Activated naive CD4-positive, alpha-beta T cell treated with anti-CD3 and anti-CD28 coated beads for 36 hours (primary cell): ENCODE results near the gene LMO7. TPM values are rescaled to one million over a fixed set of nuclear protein-coding genes. Genes with fewer than 3 reads are reported as not detected.

Experiments
- CTCF ChIA-PET: fragments of 350-600 bp; sonication (Branson Sonifier 250); formaldehyde crosslinking; loops from one replicate; lab custom pipeline; 2021; ENCODE audit warnings: antibody characterized with exemption; lab: Charles Lee
- DNase-seq: peaks from one replicate; pipeline ENCODE4 v3.0.0-alpha.2; 2020
- H3K27ac Mint-ChIP-seq: one replicate; pipeline ENCODE4 v1.8.0; 2021; ENCODE audit warnings: mild to moderate bottlenecking, mixed read lengths
- H3K27me3 Mint-ChIP-seq: one replicate; pipeline ENCODE4 v1.8.0; 2021; ENCODE audit warnings: low read depth, mixed read lengths
- H3K36me3 Mint-ChIP-seq: one replicate; pipeline ENCODE4 v1.8.0; 2021; ENCODE audit warnings: low read depth, mixed read lengths
- H3K4me1 Mint-ChIP-seq: one replicate; pipeline ENCODE4 v1.8.0; 2021; ENCODE audit warnings: low read depth, mixed read lengths
- H3K4me3 Mint-ChIP-seq: one replicate; pipeline ENCODE4 v1.8.0; 2021; ENCODE audit warnings: mild to moderate bottlenecking, moderate library complexity, mixed read lengths
- H3K9me3 Mint-ChIP-seq: one replicate; pipeline ENCODE4 v1.8.0; 2021; ENCODE audit warnings: mixed read lengths
- intact Hi-C: fragments of 100-400 bp; cut with micrococcal nuclease; formaldehyde crosslinking; loops from one replicate; pipeline ENCODE4 v1.15.1; 2023
- total RNA-seq, 2 experiments: library from RNA; stranded (reverse); gene quantifications; one replicate each; pipeline ENCODE4 v1.2.3, GENCODE V29; 2021

The LMO7 gene
- total RNA-seq, 2 experiments from 2014 or later = 10.5 to 12.0 TPM

DNA sequence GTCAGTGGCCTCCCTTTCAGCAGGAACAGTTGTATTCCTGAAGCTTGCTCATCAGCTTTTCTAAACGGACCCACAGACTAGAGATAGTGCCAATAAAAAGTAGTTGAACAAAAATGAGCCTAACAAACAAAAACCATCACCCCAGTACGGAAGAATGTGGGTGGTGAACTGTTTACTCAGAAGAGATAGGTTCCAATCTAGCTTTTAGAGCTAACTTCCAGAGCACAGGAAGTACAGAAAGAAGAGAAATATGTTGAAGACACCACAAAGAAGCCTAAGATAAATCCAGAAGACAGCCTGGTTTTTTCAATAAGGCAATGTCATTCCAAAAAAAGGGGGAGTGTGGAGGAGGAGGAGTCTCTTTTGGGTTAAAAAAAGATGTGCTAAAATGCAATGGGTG lies 2.8 kb upstream of the LMO7 start:
- H3K9me3 Mint-ChIP-seq = no peaks in the 10 kb centered on the region
- no peak overlapping the region for H3K4me3 Mint-ChIP-seq
- peaks cover 6% of the 10 kb centered on the region for H3K4me1 Mint-ChIP-seq
- no peak overlapping the region for H3K27ac Mint-ChIP-seq
- intact Hi-C loops = no loop called here
- H3K27me3 Mint-ChIP-seq = peaks cover 11% of the 10 kb centered on the region
- CTCF ChIA-PET = no interaction called here
- no peaks in the 10 kb centered on the region for H3K36me3 Mint-ChIP-seq
- no peak for DNase-seq

- no peaks in the 10 kb centered on the region for H3K9me3 Mint-ChIP-seq
- H3K27me3 Mint-ChIP-seq = peaks cover 12% of the 10 kb centered on the region
- intact Hi-C loops = loop anchor here (5.0 kb wide), 3 partner anchors 127 to 308 kb away; no protein-coding TSS in a partner anchor
- H3K27ac Mint-ChIP-seq = no peak overlapping the region
- CTCF ChIA-PET = interaction anchor here (0.7 to 1.2 kb wide), 2 partner anchors 9 to 1255 kb away, joined by 3 to 4 read pairs; no protein-coding TSS in a partner anchor
- H3K4me3 Mint-ChIP-seq = peak overlapping the region; percentile 48
- H3K4me1 Mint-ChIP-seq = peaks cover 6% of the 10 kb centered on the region
- no peak for DNase-seq
- no peaks in the 10 kb centered on the region for H3K36me3 Mint-ChIP-seq
Measured at GRCh38 chr13:75635101-75635827, 866 bp upstream of the LMO7 start.

DNA sequence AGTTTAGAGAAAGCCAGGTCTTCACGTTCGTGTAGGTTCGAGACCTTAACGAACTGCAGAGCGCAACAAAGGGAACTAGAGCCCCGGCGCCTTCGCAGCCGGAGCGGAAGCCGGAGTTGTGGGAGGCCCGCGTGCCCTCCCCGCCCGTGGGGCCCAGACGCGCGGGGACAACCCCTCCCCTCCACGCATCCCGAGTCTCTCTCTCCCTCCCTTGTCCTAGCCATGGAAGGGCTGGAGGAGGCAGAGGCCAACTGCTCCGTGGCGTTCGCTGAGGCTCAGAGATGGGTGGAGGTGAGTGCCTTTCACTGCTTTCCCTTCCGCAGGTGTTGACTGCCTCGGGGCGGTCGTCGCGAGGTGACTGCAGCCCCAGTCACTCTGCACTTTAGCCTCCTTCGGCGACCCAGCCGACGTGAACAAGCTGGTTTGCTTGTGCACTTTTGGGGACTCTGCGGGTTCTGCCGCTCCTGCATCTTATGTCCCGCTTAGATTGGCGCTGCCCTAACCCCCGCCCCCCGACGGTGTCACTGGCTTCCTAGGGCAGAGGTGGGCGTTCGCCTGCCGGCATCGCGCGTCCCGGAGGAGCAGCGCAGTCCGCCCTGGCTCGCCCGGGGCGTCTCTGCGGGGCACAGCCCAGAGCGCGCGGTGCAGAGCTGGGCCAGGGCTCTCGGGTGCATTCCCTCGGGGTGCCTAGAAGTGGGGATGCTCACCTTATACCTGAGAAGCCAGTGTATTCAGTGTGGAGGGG lies 478 bp downstream of the LMO7 start:
- CTCF ChIA-PET = interaction anchor here (1.2 kb wide), 1 partner anchor 10 kb away, joined by 3 read pairs; no protein-coding TSS in a partner anchor
- Mint-ChIP-seq H3K4me3 (peak overlapping the region; percentile 75), H3K36me3 (no peaks in the 10 kb centered on the region), H3K9me3 (no peaks in the 10 kb centered on the region), H3K27me3 (peaks cover 12% of the 10 kb centered on the region), H3K4me1 (peaks cover 6% of the 10 kb centered on the region), H3K27ac (no peak overlapping the region)
- intact Hi-C loops = loop anchor here (1.0 to 5.0 kb wide), 6 partner anchors 87 to 309 kb away; partner anchors contain the start of genes TBC1D4 and UCHL3
- DNase-seq = peak; percentile 58

GRCh38 chr13:75637181-75637750 lies 1.1 kb downstream of the LMO7 start:
- CTCF ChIA-PET = no interaction called here
- Mint-ChIP-seq H3K4me1 (peaks cover 6% of the 10 kb centered on the region), H3K4me3 (peak overlapping the region; percentile 75), H3K27ac (no peak overlapping the region), H3K27me3 (peaks cover 12% of the 10 kb centered on the region), H3K9me3 (no peaks in the 10 kb centered on the region), H3K36me3 (no peaks in the 10 kb centered on the region)
- DNase-seq = no peak
- intact Hi-C loops = loop anchor here (2.0 to 5.0 kb wide), 4 partner anchors 125 to 310 kb away; no protein-coding TSS in a partner anchor

DNA sequence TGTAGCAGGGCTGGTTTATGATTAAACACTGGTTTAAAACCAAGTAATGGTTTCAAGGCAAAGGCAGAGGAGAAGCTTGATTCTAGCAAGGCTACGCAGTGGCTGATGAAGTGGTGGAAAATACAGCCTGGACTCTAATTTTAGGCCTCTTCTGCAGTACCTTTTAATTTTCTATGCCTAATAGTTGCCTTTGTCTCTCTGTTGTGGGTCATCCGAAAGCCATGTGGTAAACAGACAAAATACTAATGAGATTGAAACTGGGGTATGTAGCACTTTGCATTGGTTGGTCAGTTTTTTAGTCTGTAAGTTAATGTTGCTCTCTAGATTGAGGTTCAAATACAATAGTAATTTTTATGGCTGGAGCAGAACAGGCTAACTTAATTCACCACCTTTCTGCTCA lies 3.3 kb downstream of the LMO7 start:
- DNase-seq = no peak
- intact Hi-C loops = loop anchor here (5.0 kb wide), 3 partner anchors 123 to 312 kb away; no protein-coding TSS in a partner anchor
- Mint-ChIP-seq H3K4me1 (peaks cover 3% of the 10 kb centered on the region), H3K27me3 (peaks cover 12% of the 10 kb centered on the region), H3K36me3 (no peaks in the 10 kb centered on the region), H3K4me3 (no peak overlapping the region), H3K27ac (no peak overlapping the region), H3K9me3 (no peaks in the 10 kb centered on the region)
- CTCF ChIA-PET = no interaction called here

- CTCF ChIA-PET = interaction anchor here (0.5 kb wide), 1 partner anchor 48 kb away, joined by 3 read pairs; no protein-coding TSS in a partner anchor
- intact Hi-C loops = no loop called here
- no peak overlapping the region for H3K27ac Mint-ChIP-seq
- H3K4me3 Mint-ChIP-seq = no peak overlapping the region
- H3K36me3 Mint-ChIP-seq = no peaks in the 10 kb centered on the region
- H3K27me3 Mint-ChIP-seq = peaks cover 12% of the 10 kb centered on the region
- no peak for DNase-seq
- H3K9me3 Mint-ChIP-seq = no peaks in the 10 kb centered on the region
- peaks cover 3% of the 10 kb centered on the region for H3K4me1 Mint-ChIP-seq
Measured at GRCh38 chr13:75641026-75641425, 4.9 kb downstream of the LMO7 start.

- no peaks in the 10 kb centered on the region for H3K9me3 Mint-ChIP-seq
- no peaks in the 10 kb centered on the region for H3K36me3 Mint-ChIP-seq
- no peak overlapping the region for H3K27ac Mint-ChIP-seq
- intact Hi-C loops = no loop called here
- H3K4me3 Mint-ChIP-seq = no peak overlapping the region
- H3K27me3 Mint-ChIP-seq = peaks cover 1% of the 10 kb centered on the region
- no peak for DNase-seq
- CTCF ChIA-PET = no interaction called here
- peaks cover 7% of the 10 kb centered on the region for H3K4me1 Mint-ChIP-seq
Measured at GRCh38 chr13:75643182-75643581, 7.1 kb downstream of the LMO7 start.

GRCh38 chr13:75643693-75644092 lies 7.6 kb downstream of the LMO7 start:
- intact Hi-C loops = no loop called here
- H3K4me3 Mint-ChIP-seq = no peak overlapping the region
- CTCF ChIA-PET = no interaction called here

DNA sequence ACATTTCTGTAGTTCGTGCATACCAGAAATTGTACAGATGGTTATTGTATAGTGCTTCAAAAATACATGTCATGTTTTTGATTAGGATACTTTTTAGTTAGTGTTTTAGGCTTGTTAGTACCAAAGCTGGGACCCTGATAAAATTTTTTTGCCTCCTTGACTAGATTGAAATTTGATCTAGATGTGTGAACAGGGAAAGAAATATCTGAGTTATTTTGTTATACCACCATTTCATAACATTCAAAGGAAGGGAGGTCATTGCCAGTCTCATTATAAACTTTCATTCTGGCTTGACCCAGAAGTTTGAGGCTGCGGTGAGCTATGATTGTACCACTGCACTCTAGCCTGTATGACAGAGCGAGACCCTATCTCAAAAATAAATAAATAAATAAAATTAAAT lies 9.0 kb downstream of the LMO7 start:
- H3K4me3 Mint-ChIP-seq = no peak overlapping the region
- CTCF ChIA-PET = no interaction called here
- no peaks in the 10 kb centered on the region for H3K27me3 Mint-ChIP-seq
- no peak overlapping the region for H3K27ac Mint-ChIP-seq
- peaks cover 7% of the 10 kb centered on the region for H3K4me1 Mint-ChIP-seq
- no peak for DNase-seq
- peaks cover 1% of the 10 kb centered on the region for H3K36me3 Mint-ChIP-seq
- no peaks in the 10 kb centered on the region for H3K9me3 Mint-ChIP-seq
- intact Hi-C loops = no loop called here

More at GRCh38 chr13:75643693-75644092, 7.6 kb downstream of the LMO7 start:
- Mint-ChIP-seq H3K27ac (no peak overlapping the region), H3K4me1 (peaks cover 7% of the 10 kb centered on the region), H3K27me3 (no peaks in the 10 kb centered on the region), H3K36me3 (no peaks in the 10 kb centered on the region), H3K9me3 (no peaks in the 10 kb centered on the region)
- DNase-seq = no peak

GRCh38 chr13:75647126-75647784 lies 11.1 kb downstream of the LMO7 start:
- H3K9me3 Mint-ChIP-seq = no peaks in the 10 kb centered on the region
- no peaks in the 10 kb centered on the region for H3K27me3 Mint-ChIP-seq
- no peak overlapping the region for H3K4me3 Mint-ChIP-seq
- H3K27ac Mint-ChIP-seq = no peak overlapping the region
- H3K4me1 Mint-ChIP-seq = peaks cover 7% of the 10 kb centered on the region
- peaks cover 1% of the 10 kb centered on the region for H3K36me3 Mint-ChIP-seq
- no peak for DNase-seq
- CTCF ChIA-PET = interaction anchor here (0.6 to 0.8 kb wide), 2 partner anchors 56 to 99 kb away, joined by 3 to 4 read pairs; no protein-coding TSS in a partner anchor
- intact Hi-C loops = no loop called here

GRCh38 chr13:75648446-75648845 lies 12.3 kb downstream of the LMO7 start:
- CTCF ChIA-PET = no interaction called here
- no peak for DNase-seq

GRCh38 chr13:75651013-75651412 lies 14.9 kb downstream of the LMO7 start:
- peaks cover 7% of the 10 kb centered on the region for H3K4me1 Mint-ChIP-seq
- H3K9me3 Mint-ChIP-seq = no peaks in the 10 kb centered on the region
- H3K36me3 Mint-ChIP-seq = peaks cover 1% of the 10 kb centered on the region
- intact Hi-C loops = no loop called here
- CTCF ChIA-PET = no interaction called here
- H3K4me3 Mint-ChIP-seq = no peak overlapping the region
- DNase-seq = no peak
- H3K27ac Mint-ChIP-seq = no peak overlapping the region
- H3K27me3 Mint-ChIP-seq = no peaks in the 10 kb centered on the region

More at GRCh38 chr13:75648446-75648845, 12.3 kb downstream of the LMO7 start:
- Mint-ChIP-seq H3K36me3 (peaks cover 1% of the 10 kb centered on the region), H3K27ac (no peak overlapping the region), H3K4me1 (peaks cover 7% of the 10 kb centered on the region), H3K4me3 (no peak overlapping the region), H3K27me3 (no peaks in the 10 kb centered on the region), H3K9me3 (no peaks in the 10 kb centered on the region)
- intact Hi-C loops = no loop called here
